Hepatocyte (in vitro differentiated cells): Measurements from ENCODE around the gene WNT3A. TPM values are rescaled to one million over a fixed set of nuclear protein-coding genes. Genes with fewer than 3 reads are reported as not detected.

Experiments used
- DNase-seq: peaks from one replicate; pipeline ENCODE4 v3.0.0-alpha.2; 2016; ENCODE audit warnings: low spot score
- H2AFZ ChIP-seq: fragments of 200-600 bp; sonication (generic); 2 replicates; pipeline ENCODE4 v1.6.0; 2016; ENCODE audit warnings: antibody characterized with exemption, mild to moderate bottlenecking
- H3K27ac ChIP-seq: fragments of 200-600 bp; sonication (generic); 2 replicates; pipeline ENCODE4 v1.5.1; 2016; ENCODE audit warnings: mild to moderate bottlenecking
- H3K27me3 ChIP-seq: fragments of 200-600 bp; sonication (generic); 2 replicates; pipeline ENCODE4 v1.6.1; 2016
- H3K36me3 ChIP-seq: fragments of 200-600 bp; sonication (generic); replicated peaks from 2 replicates; pipeline ENCODE4 v1.5.1; 2016; ENCODE audit warnings: low read depth; ENCODE audit not compliant: insufficient read depth
- H3K4me1 ChIP-seq: fragments of 200-600 bp; sonication (generic); 2 replicates; pipeline ENCODE4 v1.5.1; 2016; ENCODE audit warnings: mild to moderate bottlenecking, moderate library complexity; ENCODE audit not compliant: insufficient read depth
- H3K4me2 ChIP-seq: fragments of 200-600 bp; sonication (generic); 2 replicates; pipeline ENCODE4 v1.6.0; 2016
- H3K4me3 ChIP-seq: fragments of 200-600 bp; sonication (generic); 2 replicates; pipeline ENCODE4 v1.5.1; 2016; ENCODE audit warnings: mild to moderate bottlenecking
- H3K79me2 ChIP-seq: fragments of 200-600 bp; sonication (generic); 2 replicates; pipeline ENCODE4 v1.6.0; 2017; ENCODE audit warnings: mild to moderate bottlenecking
- H3K9me2 ChIP-seq: fragments of 200-600 bp; sonication (generic); replicated peaks from 2 replicates; pipeline ENCODE4 v1.6.0; 2017; ENCODE audit warnings: mild to moderate bottlenecking; ENCODE audit not compliant: insufficient read depth
- H3K9me3 ChIP-seq: fragments of 200-600 bp; sonication (generic); 2 replicates; pipeline ENCODE4 v1.5.1; 2016; ENCODE audit warnings: low read depth, mild to moderate bottlenecking
- H4K20me1 ChIP-seq: fragments of 200-600 bp; sonication (generic); 2 replicates; pipeline ENCODE4 v1.6.0; 2016; ENCODE audit warnings: mild to moderate bottlenecking; ENCODE audit not compliant: insufficient read depth, poor library complexity, severe bottlenecking
- EZH2 ChIP-seq: fragments of 200-600 bp; sonication (generic); IDR thresholded peaks from 2 replicates; pipeline ENCODE4 v1.6.1; 2016; ENCODE audit warnings: antibody characterized with exemption, mild to moderate bottlenecking, borderline replicate concordance
- EZH2phosphoT487 ChIP-seq: fragments of 200-600 bp; sonication (generic); IDR thresholded peaks from one replicate; pipeline ENCODE4 v1.6.1; 2018; ENCODE audit warnings: antibody characterized with exemption, mild to moderate bottlenecking, low read depth, moderate library complexity; ENCODE audit not compliant: unreplicated experiment, severe bottlenecking
- WGBS: methylation state at CpG from one replicate; pipeline ENCODE4 v1.1.6; 2016; ENCODE audit warnings: low lambda C conversion rate; ENCODE audit errors: missing lambda C conversion rate; 5-methylcytosine and 5-hydroxymethylcytosine counted together
- polyA plus RNA-seq: library from polyadenylated mRNA; unstranded; fragments of >200 nt; fragmentation: Nextera tagmentation; extraction: Ambion mirVana; gene quantifications from 2 replicates; pipeline ENCODE4 v1.2.1, GENCODE V29; 2016
- total RNA-seq: library from RNA; depleted of rRNA; stranded (reverse); fragments of >200 nt; gene quantifications from 2 replicates; pipeline ENCODE4 v1.2.3, GENCODE V29; 2014
- TF ChIP-seq, protein P1 (sequence below): fragments of 200-600 bp; sonication (generic); IDR thresholded peaks from 2 replicates; pipeline ENCODE4 v1.5.1; 2016; ENCODE audit warnings: antibody characterized with exemption, mild to moderate bottlenecking; ENCODE audit not compliant: poor library complexity

WNT3A gene
- total and polyA plus RNA-seq, 2 experiments from 2014 or later: 0.03 TPM; not detected in 1

DNA sequence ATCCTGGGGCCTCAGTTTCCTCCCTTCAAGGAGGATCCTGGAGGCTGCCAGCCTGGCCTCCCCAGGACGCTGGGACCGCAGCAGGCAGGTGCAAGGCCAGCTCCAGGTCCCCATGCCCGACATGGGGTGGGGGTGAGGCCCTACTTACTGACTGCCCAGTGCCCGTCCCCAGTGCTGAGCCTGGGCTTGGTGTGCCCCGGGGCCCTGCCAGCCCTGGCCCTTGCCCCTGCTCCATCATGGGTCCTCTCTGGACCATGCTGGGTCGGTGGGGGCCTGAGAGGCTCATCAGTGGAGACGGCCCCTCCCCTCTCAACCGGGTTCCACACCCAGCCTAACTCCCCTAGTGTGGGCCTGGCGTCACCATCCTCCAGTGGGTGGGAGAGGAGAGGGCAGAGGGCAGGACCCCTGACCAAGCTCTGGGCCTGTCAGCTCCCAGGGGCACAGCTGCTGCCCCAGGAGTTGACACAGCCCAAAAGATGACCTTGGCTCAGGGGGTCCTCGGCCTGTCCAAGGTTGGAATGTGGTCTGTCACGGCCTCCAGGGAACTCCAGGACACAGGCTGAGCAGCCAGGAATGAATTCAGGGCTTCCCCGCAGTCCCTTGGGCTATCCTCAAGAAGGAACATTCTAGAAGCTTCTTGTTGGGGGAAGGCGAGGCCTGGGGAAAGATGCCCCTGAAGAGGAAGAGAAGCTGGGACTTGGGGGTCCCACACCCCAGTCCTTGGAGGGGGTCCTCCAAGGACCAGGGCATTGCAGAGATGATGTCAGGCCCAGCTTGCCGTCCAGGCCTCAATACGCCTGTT is 58.1 kb downstream of the WNT3A start:
- no peaks in the 10 kb centered on the region for H3K36me3 ChIP-seq
- no peak overlapping the region for H3K4me2 ChIP-seq
- H3K9me2 ChIP-seq: no peaks in the 10 kb centered on the region
- no peak for TF ChIP-seq EZH2phosphoT487
- TF ChIP-seq, protein P1, sequence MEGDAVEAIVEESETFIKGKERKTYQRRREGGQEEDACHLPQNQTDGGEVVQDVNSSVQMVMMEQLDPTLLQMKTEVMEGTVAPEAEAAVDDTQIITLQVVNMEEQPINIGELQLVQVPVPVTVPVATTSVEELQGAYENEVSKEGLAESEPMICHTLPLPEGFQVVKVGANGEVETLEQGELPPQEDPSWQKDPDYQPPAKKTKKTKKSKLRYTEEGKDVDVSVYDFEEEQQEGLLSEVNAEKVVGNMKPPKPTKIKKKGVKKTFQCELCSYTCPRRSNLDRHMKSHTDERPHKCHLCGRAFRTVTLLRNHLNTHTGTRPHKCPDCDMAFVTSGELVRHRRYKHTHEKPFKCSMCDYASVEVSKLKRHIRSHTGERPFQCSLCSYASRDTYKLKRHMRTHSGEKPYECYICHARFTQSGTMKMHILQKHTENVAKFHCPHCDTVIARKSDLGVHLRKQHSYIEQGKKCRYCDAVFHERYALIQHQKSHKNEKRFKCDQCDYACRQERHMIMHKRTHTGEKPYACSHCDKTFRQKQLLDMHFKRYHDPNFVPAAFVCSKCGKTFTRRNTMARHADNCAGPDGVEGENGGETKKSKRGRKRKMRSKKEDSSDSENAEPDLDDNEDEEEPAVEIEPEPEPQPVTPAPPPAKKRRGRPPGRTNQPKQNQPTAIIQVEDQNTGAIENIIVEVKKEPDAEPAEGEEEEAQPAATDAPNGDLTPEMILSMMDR: no peak
- no peak for TF ChIP-seq EZH2
- no peak for DNase-seq
- no peak overlapping the region for H3K27ac ChIP-seq
- no peaks in the 10 kb centered on the region for H3K9me3 ChIP-seq
- no peaks in the 10 kb centered on the region for H3K79me2 ChIP-seq
- peaks cover 35% of the 10 kb centered on the region for H3K27me3 ChIP-seq
- no peak overlapping the region for H2AFZ ChIP-seq
- WGBS: 87% methylated on average over 14 of the region's 15 CpGs
- no peaks in the 10 kb centered on the region for H4K20me1 ChIP-seq
- no peak overlapping the region for H3K4me3 ChIP-seq
- peaks cover 7% of the 10 kb centered on the region for H3K4me1 ChIP-seq

- Histone ChIP-seq H3K4me3 (no peak overlapping the region), H4K20me1 (no peaks in the 10 kb centered on the region), H3K27ac (no peak overlapping the region), H3K4me2 (no peak overlapping the region), H3K79me2 (no peaks in the 10 kb centered on the region), H2AFZ (no peak overlapping the region), H3K9me2 (no peaks in the 10 kb centered on the region), H3K27me3 (peaks cover 30% of the 10 kb centered on the region), H3K4me1 (no peaks in the 10 kb centered on the region), H3K36me3 (no peaks in the 10 kb centered on the region), H3K9me3 (no peaks in the 10 kb centered on the region)
- TF ChIP-seq EZH2 (no peak), EZH2phosphoT487 (no peak)
- TF ChIP-seq, protein P1: no peak
- DNase-seq: no peak
- 86% methylated on average over 13 of the region's 15 CpGs for WGBS
These were observed 58.9 kb downstream of the WNT3A start for GRCh38 chr1:228065543-228066347.

DNA sequence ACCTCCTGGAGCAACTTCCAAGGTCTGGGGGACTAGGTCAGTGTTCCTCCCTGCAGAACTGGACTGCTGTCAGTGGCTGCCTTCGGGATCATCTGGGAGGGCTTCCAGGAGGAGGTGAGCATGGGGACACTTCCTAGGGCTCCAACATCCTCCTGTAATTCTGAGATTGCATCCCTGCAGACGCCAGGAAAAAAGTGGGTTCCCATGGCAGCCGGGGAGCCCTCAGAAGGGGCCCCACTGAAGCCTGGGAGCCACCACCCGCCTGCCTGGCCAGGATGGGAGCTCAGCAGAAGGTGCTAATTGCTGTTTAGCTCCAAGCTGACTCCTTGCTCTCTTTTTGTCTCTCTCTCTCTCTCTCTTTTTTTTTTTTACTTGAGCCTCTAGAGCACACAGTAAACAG is 59.6 kb downstream of the WNT3A start:
- H2AFZ ChIP-seq: no peak overlapping the region
- H3K4me1 ChIP-seq: no peaks in the 10 kb centered on the region
- no peaks in the 10 kb centered on the region for H4K20me1 ChIP-seq
- DNase-seq: no peak
- no peaks in the 10 kb centered on the region for H3K36me3 ChIP-seq
- H3K9me3 ChIP-seq: no peaks in the 10 kb centered on the region
- peaks cover 28% of the 10 kb centered on the region for H3K27me3 ChIP-seq
- H3K27ac ChIP-seq: no peak overlapping the region
- H3K4me2 ChIP-seq: no peak overlapping the region
- H3K9me2 ChIP-seq: no peaks in the 10 kb centered on the region
- H3K4me3 ChIP-seq: no peak overlapping the region
- WGBS: 45% methylated on average over 4 of the region's 4 CpGs
- no peaks in the 10 kb centered on the region for H3K79me2 ChIP-seq
- TF ChIP-seq EZH2phosphoT487 (no peak), EZH2 (no peak)
- TF ChIP-seq, protein P1: no peak
